Skeletal muscle cell (primary cell): ENCODE data around the gene DRD4.
A peak's percentile ranks its signal among the peaks of the same experiment; 100 is the strongest.

Experiments used
- DNase-seq: peaks from one replicate; pipeline ENCODE4 v3.0.0-alpha.2; 2010; ENCODE audit warnings: low read depth
- H3K4me3 ChIP-seq: 2 replicates; pipeline ENCODE4 v1.5.1; 2011; ENCODE audit warnings: low read depth, mild to moderate bottlenecking, control low read depth, low read length, moderate library complexity

Gene DRD4

DNA sequence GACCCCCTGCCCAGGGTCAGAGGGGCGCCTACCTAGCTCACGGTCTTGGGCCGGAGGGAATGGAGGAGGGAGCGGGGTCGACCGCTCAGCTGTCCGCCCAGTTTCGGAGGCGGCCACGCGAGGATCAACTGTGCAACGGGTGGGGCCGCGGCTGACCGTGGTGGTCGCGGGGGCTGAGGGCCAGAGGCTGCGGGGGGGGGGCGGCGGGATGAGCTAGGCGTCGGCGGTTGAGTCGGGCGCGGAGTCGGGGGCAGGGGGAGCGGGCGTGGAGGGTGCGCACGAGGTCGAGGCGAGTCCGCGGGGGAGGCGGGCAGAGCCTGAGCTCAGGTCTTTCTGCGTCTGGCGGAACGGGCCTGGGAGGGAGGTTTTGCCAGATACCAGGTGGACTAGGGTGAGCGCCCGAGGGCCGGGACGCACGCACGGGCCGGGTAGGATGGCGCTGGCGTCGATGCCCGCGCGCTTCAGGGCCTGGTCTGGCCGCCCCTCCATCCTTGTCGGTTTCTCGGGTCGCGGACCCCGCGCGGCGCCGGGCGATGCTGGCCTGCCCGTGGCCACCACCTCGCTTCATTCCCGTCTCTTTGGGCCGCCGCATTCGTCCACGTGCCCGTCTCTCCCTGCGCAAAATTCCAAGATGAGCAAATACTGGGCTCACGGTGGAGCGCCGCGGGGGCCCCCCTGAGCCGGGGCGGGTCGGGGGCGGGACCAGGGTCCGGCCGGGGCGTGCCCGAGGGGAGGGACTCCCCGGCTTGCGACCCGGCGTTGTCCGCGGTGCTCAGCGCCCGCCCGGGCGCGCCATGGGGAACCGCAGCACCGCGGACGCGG lies at the start of gene DRD4:
DRD4 (plus strand) TSS at position 759 of the 822 bp plus-strand sequence; CDS start at position 795, 36 bp downstream.
- no peak for DNase-seq
- H3K4me3 ChIP-seq = peak within 1 kb of the TSS; percentile 11

DNA sequence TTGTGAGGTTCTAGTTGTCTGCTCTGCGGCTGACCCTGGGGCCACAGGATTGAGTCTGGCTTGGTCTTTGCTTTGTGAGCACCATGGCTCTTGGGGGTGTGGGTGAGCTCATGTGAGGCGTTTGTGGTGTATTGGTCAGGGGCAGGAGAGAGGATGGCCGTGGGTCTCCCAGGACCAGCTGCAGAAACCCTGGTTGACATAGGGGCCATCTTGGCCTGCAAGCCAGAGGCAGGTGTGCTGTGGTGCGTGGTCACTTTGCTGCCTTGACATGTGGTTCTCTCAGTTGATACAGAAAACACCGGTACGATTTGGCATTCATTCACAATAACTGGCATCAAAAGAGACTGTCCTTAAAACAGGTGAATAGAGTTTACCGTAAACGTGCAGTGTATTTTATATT lies 49.5 kb upstream of the DRD4 start:
- no peak overlapping the region for H3K4me3 ChIP-seq
- DNase-seq = no peak

DNA sequence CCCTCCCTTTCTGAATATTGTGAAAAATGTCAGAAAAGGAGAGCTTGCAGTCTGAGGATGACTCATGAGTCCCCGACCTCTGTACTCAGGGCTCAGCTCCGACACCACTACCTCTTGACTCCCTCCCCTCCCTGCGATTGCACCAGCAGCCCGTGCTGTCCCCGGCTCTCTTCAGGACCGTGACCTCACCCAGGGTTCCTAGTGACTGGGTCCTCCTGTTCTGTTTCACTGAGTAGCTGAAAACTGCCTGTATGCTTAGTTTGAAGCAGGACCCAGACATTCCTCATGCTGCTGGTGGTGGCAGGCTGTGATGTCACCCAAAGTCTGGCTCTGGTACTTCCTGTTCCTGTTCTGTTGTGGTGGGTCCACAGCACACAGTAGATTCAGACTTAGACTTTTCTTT lies 49.1 kb upstream of the DRD4 start:
- H3K4me3 ChIP-seq = no peak overlapping the region
- peak; percentile 24 for DNase-seq

DNA sequence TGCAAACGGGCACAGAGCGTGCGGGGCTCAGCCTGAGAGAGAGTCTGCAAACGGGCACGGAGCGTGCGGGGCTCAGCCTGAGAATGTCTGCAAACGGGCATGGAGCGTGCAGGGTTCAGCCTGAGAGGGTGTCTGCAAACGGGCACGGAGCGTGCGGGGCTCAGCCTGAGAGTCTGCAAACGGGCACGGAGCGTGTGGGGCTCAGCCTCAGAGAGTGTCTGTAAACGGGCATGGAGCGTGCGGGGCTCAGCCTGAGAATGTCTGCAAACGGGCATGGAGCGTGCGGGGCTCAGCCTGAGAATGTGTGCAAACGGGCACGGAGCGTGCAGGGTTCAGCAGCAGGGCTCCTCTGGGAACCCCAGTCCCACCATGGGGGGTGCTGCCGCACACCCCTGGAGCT lies 47.3 kb upstream of the DRD4 start:
- DNase-seq = no peak
- no peak overlapping the region for H3K4me3 ChIP-seq

DNA sequence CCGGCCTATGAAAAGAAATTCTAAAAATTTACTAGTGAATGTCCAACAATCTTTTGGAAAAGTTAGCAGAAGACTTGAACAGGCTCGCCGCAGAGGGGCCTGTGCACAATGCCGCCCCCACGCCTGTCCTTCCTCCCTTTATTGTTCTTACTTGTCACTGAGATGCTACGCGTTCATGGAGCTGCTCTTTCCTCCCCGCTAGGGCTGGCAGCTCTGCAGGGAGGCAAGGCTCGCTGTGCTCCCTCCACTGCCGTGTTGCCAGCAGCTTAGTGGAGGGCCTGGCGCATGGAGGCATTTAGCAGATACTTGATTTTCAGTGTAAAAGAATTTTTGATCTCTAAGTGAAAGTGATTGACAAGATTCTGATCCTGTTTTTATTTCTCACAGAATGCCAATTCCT lies 46.1 kb upstream of the DRD4 start:
- DNase-seq = no peak

DNA sequence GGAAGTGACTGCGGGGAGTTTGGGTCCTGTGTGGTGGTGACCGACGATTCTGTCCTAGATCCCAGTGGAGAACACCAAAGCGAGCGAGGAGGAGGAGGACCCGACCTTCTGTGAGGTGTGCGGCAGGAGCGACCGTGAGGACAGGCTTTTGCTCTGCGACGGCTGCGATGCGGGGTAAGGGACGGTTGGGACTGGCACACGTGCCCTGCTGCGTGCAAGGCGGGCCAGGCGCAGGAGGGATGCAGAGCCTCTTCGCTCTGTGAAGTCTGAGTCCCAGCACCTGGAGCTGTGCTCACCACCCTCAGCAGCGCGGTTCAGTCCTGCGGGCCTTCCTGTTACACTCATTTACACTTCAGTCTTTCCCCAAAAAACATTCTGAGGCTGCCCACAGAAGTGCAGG lies 44.6 kb upstream of the DRD4 start:
- DNase-seq = no peak
- H3K4me3 ChIP-seq = no peak overlapping the region

More for the DNA sequence above, 46.1 kb upstream of the DRD4 start:
- no peak overlapping the region for H3K4me3 ChIP-seq

DNA sequence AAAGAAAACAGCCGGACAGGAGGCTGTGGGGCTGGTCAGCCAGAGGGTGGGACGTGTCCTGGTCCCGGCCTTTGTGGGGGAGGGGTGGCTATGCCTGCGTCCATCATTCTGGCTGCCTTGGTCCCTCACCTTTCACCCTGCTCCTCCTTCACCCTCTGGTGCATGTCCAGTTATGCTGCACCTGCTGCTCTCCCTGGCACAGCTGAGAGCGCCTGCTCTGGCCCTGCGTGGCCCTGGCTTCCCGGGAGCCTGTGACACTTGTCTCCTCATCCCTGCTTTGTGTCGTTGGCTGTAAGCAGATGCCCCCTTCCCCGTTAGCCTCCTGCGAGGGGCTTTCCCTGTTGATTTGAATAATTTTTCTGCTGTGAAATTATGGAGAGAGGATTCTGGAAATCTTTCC lies 44.2 kb upstream of the DRD4 start:
- DNase-seq = no peak
- no peak overlapping the region for H3K4me3 ChIP-seq

DNA sequence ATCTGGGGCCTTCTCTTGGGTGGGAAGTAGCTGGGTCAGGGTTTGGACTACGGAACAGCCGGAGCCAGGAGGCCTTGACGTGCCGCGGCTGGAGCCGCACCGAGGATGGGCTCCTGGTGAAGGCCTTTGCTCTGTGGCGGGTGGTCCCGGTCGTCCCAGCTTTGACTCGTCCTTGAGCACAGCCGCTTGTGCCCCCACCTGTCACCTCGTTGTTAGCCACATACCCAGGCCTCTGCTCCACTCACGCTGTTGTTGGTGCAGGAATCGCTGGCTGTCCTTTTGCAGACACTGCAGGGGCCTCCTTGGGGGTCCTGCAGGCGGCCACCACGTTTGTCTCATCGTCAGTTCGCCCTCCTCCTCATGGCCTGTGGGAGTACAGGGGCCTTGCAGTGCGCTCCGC lies 43.7 kb upstream of the DRD4 start:
- DNase-seq = no peak
- H3K4me3 ChIP-seq = no peak overlapping the region

DNA sequence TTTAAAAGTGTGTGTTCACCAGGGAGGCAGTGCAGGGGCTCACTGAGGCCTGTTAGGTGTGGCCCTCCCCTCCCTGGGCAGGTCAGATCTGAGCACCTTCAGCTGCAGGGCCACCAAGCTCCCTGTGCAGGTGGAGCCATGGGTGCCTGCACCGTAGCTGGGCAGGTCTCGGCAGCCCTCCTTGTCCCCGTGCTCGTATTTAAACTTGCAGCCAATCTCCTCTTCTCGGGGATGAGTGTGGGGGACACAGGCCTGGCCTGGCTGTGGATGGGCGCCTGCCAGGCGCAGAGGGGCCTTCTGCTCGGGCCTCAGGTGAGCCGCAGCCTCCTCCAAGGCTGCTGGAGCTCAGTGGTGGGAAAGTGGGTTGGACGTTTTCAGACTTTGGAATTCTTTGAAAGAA lies 41.7 kb upstream of the DRD4 start:
- no peak for DNase-seq
- no peak overlapping the region for H3K4me3 ChIP-seq

DNA sequence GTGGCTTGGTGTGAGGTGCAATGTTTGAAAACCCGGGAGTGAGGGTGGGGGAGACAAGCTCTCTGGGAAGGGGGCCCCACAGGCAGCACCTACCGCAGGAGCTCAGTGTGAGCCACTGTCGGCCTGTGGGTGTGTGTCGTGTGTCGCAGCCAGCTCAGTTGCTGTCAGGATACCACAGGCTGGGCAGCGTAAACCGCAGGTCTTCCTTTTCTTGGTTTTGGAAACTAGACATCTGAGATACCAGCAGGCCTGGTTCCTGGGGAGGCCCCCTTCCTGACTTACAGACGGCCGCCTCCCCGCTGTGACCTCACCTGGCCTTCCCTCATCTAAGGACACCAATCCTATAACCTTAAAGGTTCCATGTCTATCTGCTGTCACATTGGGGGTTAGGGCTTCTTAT lies 40.7 kb upstream of the DRD4 start:
- no peak overlapping the region for H3K4me3 ChIP-seq
- DNase-seq = no peak

DNA sequence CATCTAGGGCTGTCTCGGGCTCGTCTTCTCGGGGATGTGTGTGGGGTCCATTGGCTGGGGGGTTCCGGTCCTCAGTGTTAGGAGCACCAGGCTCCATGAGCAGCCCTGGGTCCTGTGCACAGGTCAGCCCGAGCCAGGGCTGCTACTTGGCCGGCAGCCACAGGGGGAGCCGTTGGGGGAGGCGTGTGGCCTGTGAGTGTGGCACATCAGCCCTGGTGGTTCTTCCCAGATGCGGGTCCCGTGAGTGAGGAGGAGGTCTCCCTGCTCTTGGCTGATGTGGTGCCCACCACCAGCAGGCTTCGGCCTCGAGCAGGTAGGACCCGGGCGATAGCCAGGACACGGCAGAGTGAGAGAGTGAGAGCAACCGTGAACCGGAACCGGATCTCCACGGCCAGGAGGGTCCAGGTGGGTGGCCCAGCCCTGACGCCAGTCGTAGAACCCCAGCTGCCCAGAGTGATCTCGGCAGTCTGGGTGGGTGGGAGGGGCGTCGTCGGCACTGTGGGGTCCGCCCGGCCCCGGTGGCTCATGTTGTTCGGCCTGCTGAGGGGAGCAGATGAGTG lies 39.8 kb upstream of the DRD4 start:
- no peak overlapping the region for H3K4me3 ChIP-seq
- DNase-seq = no peak

DNA sequence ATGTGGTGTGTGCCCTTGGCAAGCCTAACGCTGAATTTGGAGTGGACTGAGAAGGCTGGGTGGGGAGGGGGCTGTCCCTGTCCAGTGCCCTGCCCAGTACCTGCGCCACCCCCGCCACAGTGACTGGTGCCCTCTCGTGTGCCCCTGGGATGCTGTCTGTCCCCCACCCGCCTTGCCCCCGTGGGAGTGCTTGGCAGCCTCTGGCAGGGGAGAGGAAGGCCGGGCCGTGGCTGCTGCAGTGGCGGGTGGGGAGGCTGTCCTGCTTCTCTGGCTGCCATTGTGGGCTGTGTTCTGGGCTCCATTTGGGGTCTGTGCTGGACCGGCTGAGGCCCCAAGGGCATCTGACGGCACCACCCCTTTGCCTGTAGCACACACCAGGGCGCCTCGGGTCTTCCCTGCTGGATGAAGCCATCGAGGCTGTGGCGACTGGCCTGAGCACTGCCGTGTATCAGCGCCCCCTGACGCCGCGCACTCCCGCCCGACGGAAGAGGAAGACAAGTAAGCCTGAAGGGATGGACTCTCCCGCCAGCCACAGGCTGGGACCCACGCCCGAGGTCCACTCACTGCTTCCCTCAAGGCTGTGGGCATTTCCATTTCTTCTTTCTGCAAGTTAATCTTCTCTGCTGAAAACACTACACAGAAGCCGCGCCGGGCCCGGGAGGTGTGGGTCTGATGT lies 38.9 kb upstream of the DRD4 start:
- no peak for DNase-seq
- H3K4me3 ChIP-seq = no peak overlapping the region

DNA sequence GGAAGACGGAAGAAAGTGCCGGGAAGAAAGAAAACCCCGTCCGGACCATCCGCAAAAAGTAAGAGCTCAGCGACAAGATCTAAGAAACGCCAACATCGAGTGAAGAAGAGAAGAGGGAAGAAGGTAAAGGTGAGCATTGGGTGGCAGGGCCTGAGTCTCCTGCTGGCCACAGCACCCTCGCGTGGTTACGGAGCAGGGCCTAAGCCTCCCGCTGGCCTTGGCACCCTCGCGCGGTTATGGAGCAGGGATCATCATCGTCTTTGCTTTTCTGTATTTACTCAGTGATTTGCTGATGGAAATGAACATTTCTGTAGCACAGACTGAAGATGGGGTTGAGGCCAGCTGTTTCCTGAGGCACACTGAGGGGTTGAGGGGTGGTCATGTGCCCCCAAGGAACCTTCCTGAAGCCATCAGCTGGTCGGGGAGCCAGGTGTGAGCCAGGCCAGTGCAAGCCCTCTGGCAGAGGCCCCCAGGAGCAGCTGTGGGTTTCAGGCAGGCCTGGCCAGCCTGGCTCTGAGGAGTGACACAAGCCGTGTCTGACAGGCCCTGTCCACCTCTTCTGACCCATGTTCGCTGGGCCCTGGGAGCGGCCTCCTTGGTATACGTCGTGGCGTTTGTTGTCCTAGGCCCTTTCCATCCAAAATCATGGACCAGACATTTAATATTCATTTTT lies 35.4 kb upstream of the DRD4 start:
- no peak overlapping the region for H3K4me3 ChIP-seq
- no peak for DNase-seq

DNA sequence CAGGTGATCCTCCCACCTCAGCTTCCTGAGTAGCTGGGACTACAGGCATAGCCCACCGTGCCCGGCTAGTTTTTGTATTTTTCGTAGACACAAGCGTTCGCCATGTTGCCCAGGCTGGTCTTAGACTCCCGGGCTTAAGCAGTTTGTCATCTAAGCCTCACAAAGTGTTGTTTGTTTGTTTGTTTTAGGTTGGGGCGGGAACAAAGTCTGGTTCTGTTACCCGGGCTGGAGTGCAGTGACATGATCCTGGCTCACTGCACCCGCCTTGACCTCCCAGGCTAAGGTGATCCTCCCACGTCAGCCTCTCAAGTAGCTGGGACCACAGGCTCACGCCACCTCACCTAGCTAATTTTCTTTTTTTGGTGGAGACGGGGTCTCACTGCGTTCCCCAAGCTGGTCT lies 33.9 kb upstream of the DRD4 start:
- DNase-seq = no peak
- no peak overlapping the region for H3K4me3 ChIP-seq

DNA sequence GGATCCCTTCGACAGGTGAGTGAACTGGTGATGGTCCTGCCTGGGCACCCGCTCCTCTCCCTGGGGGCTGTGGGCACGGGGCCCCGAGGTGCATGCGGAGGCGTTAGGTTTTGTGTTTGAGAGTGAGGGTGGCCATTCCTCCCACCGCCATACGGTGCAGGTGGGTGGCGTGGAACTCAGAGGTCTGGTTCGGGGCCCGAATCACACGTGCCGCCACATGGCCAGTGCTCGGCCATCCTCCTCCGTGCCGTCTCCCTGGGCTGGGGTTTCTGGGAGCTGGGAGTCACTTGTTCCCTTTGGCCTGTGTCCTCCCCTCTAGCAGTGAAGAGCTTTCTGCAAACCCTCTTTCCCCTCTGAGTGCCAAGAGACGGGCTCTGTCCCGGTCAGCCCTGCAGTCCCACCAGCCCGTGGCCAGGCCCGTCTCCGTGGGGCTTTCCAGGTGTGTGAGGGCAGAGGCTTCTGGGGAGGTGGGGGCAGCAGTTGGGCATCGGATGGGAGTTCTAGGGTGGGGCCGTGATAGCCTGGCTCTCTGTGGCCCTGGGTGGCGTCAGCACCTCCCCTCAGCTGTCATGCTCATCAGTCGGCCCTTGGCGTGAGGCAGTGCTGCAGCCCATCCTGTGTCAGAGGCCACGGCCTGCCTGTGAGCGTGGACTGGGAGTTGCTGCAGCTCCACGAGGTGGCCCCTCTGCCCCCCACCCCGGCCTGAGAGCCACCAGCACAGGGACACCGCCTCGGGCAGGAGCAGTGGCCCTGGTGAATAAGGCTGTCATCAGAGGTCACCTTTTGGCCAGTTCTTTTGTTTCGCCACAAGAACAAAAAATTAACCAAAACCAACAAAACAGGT lies 31.6 kb upstream of the DRD4 start:
- DNase-seq = no peak
- no peak overlapping the region for H3K4me3 ChIP-seq

DNA sequence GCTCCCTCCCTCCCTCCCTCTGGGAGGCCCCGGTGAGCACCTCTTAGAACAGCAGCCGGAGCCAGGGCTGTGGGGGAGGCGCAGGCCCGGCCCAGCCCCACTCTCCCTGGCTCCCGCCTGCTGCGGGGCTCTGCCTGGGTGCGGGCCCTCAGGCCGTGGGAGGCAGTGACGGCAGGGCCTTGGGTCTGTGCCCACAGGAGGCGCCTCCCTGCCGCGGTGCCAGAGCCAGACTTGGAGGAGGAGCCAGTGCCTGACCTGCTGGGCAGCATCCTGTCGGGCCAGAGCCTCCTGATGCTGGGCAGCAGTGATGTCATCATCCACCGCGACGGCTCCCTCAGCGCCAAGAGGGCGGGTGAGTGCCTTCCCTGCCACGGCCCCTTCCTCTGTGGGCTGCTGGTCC lies 30.8 kb upstream of the DRD4 start:
- H3K4me3 ChIP-seq = no peak overlapping the region
- DNase-seq = no peak

DNA sequence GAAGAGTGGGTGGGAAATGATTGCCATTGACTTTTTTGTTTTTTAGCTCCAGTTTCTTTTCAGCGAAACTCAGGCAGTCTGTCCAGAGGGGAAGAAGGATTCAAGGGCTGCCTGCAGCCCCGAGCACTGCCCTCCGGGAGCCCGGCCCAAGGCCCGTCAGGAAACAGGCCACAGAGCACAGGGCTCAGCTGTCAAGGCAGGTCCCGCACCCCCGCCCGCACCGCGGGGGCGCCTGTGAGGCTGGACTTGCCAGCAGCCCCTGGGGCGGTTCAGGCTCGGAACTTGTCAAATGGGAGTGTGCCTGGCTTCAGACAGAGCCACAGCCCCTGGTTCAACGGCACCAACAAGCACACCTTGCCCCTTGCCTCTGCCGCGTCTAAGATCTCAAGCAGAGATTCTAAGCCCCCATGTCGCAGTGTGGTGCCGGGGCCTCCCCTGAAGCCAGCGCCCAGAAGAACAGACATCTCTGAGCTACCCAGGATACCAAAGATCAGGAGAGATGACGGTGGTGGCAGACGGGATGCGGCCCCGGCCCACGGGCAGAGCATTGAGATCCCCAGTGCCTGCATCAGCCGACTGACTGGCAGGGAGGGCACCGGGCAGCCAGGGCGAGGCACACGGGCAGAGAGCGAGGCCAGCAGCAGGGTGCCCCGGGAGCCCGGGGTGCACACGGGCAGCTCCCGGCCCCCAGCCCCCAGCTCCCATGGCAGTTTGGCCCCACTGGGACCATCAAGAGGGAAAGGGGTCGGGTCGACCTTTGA lies 29.9 kb upstream of the DRD4 start:
- DNase-seq = no peak

DNA sequence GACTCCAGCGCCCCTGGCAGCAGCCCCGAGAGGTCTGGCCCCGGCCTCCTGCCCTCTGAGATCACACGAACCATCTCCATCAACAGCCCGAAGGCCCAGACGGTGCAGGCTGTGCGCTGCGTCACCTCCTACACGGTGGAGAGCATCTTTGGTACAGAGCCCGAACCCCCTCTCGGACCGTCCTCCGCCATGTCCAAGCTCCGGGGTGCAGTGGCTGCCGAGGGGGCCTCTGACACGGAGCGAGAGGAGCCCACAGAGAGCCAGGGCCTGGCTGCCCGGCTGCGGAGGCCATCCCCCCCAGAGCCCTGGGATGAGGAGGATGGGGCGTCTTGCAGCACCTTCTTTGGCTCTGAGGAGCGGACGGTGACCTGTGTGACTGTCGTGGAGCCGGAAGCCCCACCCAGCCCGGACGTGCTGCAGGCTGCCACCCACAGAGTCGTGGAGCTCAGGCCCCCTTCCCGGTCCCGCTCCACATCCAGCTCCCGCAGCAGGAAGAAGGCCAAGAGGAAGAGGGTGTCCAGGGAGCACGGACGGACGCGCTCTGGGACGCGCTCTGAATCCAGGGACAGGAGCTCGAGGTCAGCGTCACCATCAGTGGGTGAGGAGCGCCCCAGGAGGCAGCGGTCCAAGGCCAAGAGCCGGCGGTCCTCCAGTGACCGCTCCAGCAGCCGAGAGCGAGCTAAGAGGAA lies 29.0 kb upstream of the DRD4 start:
- no peak overlapping the region for H3K4me3 ChIP-seq
- no peak for DNase-seq

More for the DNA sequence above, 29.9 kb upstream of the DRD4 start:
- no peak overlapping the region for H3K4me3 ChIP-seq
